Adrenal gland (tissue), 12 donors: ENCODE data around the gene KIF25. TPM values are rescaled to one million over a fixed set of nuclear protein-coding genes. Genes with fewer than 3 reads are reported as not detected.

Experiments
- DNase-seq, 7 donors: peaks; one replicate each; pipeline ENCODE4 v3.0.0-alpha.2; 2019 to 2020
- H3K27ac ChIP-seq, 5 donors: fragments of 200-600 bp; sonication (generic) in 4 of 5; 1 replicate in 3 of 5; 2 replicates in 2 of 5; pipeline versions ENCODE4 v1.5.1 to v1.8.0; 2016 to 2020; ENCODE audit warnings: mild to moderate bottlenecking in 1 of 5
- H3K27me3 ChIP-seq: fragments of 200-600 bp; 2 replicates; pipeline ENCODE4 v1.8.0; 2021
- H3K36me3 ChIP-seq, 2 donors: fragments of 200-600 bp; replicated peaks in 1 of 2; 1 replicate in 1 of 2; 2 replicates in 1 of 2; pipeline versions ENCODE4 v1.5.1 to v1.8.0; 2018 to 2022
- H3K4me1 ChIP-seq, 2 donors: fragments of 200-600 bp; replicated peaks in 1 of 2; 1 replicate in 1 of 2; 2 replicates in 1 of 2; pipeline versions ENCODE4 v1.5.1 to v1.8.0; 2018 to 2021
- H3K4me3 ChIP-seq, 4 donors: fragments of 200-600 bp; sonication (generic) in 3 of 4; one replicate each; pipeline ENCODE4 v1.5.1; 2016 to 2018
- H3K9me3 ChIP-seq, 3 donors: fragments of 200-600 bp; sonication (generic) in 1 of 3; replicated peaks in 1 of 3; 1 replicate in 2 of 3; 2 replicates in 1 of 3; pipeline versions ENCODE4 v1.5.1 to v1.8.0; 2016 to 2021
- CTCF ChIP-seq, 6 experiments: fragments of 450-650 bp in 4 of 6; fragments of 200-600 bp in 2 of 6; sonication (generic) in 1 of 6; IDR thresholded peaks; 1 replicate in 5 of 6; 2 replicates in 1 of 6; pipeline versions ENCODE4 v1.5.1 to v1.8.0; 2016 to 2021; ENCODE audit warnings: antibody characterized with exemption in 6 of 6, mild to moderate bottlenecking in 2 of 6, moderate library complexity in 1 of 6
- POLR2A ChIP-seq, 2 donors: fragments of 450-650 bp; IDR thresholded peaks; one replicate each; pipeline ENCODE4 v1.6.1; 2017; ENCODE audit warnings: antibody characterized with exemption in 2 of 2, mild to moderate bottlenecking in 2 of 2, moderate library complexity in 1 of 2
- WGBS, 4 donors: extraction: QIAGEN DNeasy Blood & Tissue Kit in 2 of 4; methylation state at CpG; one replicate each; pipeline versions ENCODE4 v1.1.5 to v1.1.7; 2013 to 2017; 5-methylcytosine and 5-hydroxymethylcytosine counted together
- intact Hi-C, 2 donors: fragments of 100-400 bp; cut with DNase I; formaldehyde crosslinking; loops; one replicate each; pipeline versions ENCODE4 v1.14.1 to v1.15.0; 2022 to 2023
- polyA plus RNA-seq, 3 donors: library from polyadenylated mRNA; stranded (reverse); fragments of 200-250 nt in 2 of 3; fragments of 350-450 nt in 1 of 3; fragmentation: Illumina TruSeq in 1 of 3; extraction: RNeasy Lipid Tissue Mini Kit (QIAGEN cat#74804) in 1 of 3; gene quantifications; one replicate each; pipeline ENCODE4 v1.2.3, GENCODE V29; 2013 to 2014
- total RNA-seq, 9 donors: library from RNA; depleted of rRNA in 4 of 9; stranded (reverse); fragments of >200 nt in 4 of 9; fragments of 120-200 nt in 1 of 9; fragmentation: NEBNext Ultra II Directional in 1 of 9; extraction: Animal tissue kit (Norgen Biotek cat#: 25700) in 1 of 9; gene quantifications; one replicate each; pipeline versions ENCODE4 v1.1.0 to v1.2.4, GENCODE V29; 2013 to 2023
- donor health status: healthy with polysubstance abuse.
- donor health status: Bipolar disorder and iron deficiency.
- donor health status: DM: yes; HTN: yes; CAD: no.
- donor health status: DM: no; HTN: no; CAD: no.
- donor health status: DM: no; HTN: no; CAD: no.
- donor health status: DM: yes; HTN: yes; CAD: no.

Gene KIF25
- total and polyA plus RNA-seq, 12 donors = 0.44 to 0.97 TPM; not detected in 10

DNA sequence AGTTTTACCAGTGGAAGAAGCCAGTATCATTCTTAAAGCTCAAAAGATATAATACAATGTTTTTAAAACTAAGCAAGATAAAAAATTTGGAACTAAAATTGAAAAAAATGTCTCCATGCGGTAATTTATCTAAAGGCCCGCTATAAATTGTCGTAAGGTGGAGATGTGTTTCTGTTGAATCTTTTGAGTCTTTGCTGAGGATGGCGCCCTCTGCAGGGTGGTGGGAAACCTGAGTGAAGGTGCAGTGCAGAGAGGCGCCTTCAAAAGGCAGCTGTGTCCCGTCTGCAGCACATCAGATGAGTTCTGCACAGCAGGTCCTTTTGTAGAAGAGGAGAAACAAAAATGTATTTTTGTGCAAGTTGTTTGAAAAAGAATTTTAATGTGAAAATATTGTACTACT lies 29.4 kb upstream of the KIF25 start:
- no peak overlapping the region for H3K4me3 ChIP-seq
- peaks cover 0 to 43% of the 10 kb centered on the region in 2 donors for H3K36me3 ChIP-seq
- TF ChIP-seq POLR2A (IDR thresholded peaks at IDR 0.05) = no peak
- TF ChIP-seq CTCF (IDR thresholded peaks at IDR 0.05) = peak in 3 of 6 experiments; percentile 8 to 26 (median 17)
- H3K27ac ChIP-seq = no peak overlapping the region
- no peaks in the 10 kb centered on the region for H3K4me1 ChIP-seq
- intact Hi-C loops = no loop called here
- WGBS, 4 donors = 68 to 87% (median 76%) methylated on average over 6 of the region's 6 CpGs
- H3K27me3 ChIP-seq = no peaks in the 10 kb centered on the region
- peak in 1 of 7 donors; percentile 13 for DNase-seq
- H3K9me3 ChIP-seq = no peaks in the 10 kb centered on the region

- H3K27ac ChIP-seq = no peak overlapping the region
- DNase-seq = no peak
- peaks cover 0 to 37% of the 10 kb centered on the region in 2 donors for H3K36me3 ChIP-seq
- no peaks in the 10 kb centered on the region for H3K27me3 ChIP-seq
- intact Hi-C loops = no loop called here
- WGBS, 4 donors = 87 to 95% (median 91%) methylated on average over 10 of the region's 10 CpGs
- no peaks in the 10 kb centered on the region for H3K4me1 ChIP-seq
- no peaks in the 10 kb centered on the region for H3K9me3 ChIP-seq
- TF ChIP-seq POLR2A (IDR thresholded peaks at IDR 0.05) (no peak), CTCF (IDR thresholded peaks at IDR 0.05) (no peak)
- H3K4me3 ChIP-seq = no peak overlapping the region
These were observed 27.2 kb upstream of the KIF25 start for GRCh38 chr6:167970230-167970629.

DNA sequence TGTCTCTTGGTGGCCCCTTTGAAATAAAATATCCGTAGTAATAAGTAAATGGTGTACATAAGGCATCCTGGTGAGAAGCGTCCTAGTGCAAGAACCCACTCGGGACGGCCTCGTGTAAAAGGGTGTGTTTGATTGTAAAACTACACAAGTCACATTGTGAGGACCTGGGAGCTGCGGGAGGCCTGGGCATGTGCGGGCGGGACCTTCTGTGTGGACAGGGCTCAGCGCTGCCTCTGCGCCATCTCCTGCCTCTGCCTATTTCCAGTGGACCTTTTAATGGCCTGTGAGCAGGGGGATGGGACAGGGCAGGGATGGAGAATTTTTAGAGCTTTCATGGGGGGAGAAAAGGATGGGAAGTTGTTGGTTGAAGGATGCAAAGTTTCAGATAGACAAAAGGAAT lies 25.3 kb upstream of the KIF25 start:
- H3K27ac ChIP-seq = no peak overlapping the region
- peaks cover 0 to 22% of the 10 kb centered on the region in 2 donors for H3K36me3 ChIP-seq
- 93 to 98% (median 96%) methylated on average over 10 of the region's 10 CpGs for whole genome bisulfite sequencing, 4 donors
- intact Hi-C loops = no loop called here
- H3K4me1 ChIP-seq = no peaks in the 10 kb centered on the region
- TF ChIP-seq CTCF (IDR thresholded peaks at IDR 0.05) = no peak
- no peak overlapping the region for H3K4me3 ChIP-seq
- no peaks in the 10 kb centered on the region for H3K27me3 ChIP-seq
- DNase-seq = no peak
- no peaks in the 10 kb centered on the region for H3K9me3 ChIP-seq

DNA sequence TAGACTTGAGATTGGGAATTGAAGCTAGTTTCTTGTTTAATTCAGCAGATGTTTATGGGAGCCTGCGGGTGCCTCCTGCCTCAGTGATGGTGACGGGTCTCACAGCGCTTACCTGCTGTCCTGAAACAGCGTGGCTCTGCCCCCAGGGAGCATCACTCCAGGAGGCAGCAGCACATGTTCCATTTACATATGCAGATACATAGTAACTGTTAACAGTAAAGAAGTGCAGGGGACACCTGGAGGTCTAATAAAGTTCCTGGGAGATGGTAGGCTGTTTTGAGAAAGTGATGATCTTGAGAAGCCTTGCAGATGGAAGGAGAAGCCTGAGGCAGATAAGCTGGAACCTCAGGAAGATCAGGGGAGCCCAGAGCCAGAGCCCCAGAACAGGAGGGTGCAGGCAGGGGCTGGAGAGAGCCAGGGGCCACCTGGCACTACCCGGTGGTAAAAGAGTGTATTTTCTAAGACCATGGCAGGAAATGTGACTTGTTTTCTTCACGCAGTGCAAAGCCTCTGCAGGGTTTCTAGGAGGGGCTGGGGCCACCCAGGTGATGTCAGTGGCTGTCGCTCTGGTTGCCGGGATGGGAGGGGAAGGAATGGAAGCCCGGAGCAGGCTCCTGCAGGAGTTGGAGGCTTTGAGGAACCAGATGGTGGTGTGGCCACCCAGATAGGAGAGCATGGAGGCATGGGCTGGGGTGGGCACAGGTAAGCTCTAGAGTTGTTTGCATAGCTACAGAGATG lies 24.2 kb upstream of the KIF25 start:
- WGBS, 4 donors = 80 to 84% (median 83%) methylated on average over 9 of the region's 9 CpGs
- no peaks in the 10 kb centered on the region for H3K4me1 ChIP-seq
- no peak for TF ChIP-seq CTCF (IDR thresholded peaks at IDR 0.05)
- no peak for DNase-seq
- no peaks in the 10 kb centered on the region for H3K27me3 ChIP-seq
- no peak overlapping the region for H3K27ac ChIP-seq
- no peaks in the 10 kb centered on the region for H3K9me3 ChIP-seq
- no peak overlapping the region for H3K4me3 ChIP-seq
- intact Hi-C loops = no loop called here
- H3K36me3 ChIP-seq = peaks cover 0 to 20% of the 10 kb centered on the region in 2 donors
